ENCODE data around the gene CAMK1D. TPM values are rescaled to one million over a fixed set of nuclear protein-coding genes. Genes with fewer than 3 reads are reported as not detected.

CAMK1D gene
- total RNA-seq, 1 experiment from 2014 or later = 6.3 TPM

GRCh38 chr10:12868229-12868628 is 518.9 kb downstream of the CAMK1D start:
- no peak overlapping the region for H3K9ac ChIP-seq (ENCODE audit: extremely low read depth, insufficient read length, low read length)
- no peaks in the 10 kb centered on the region for H3K27me3 ChIP-seq (ENCODE audit: insufficient read depth, low read length)
- H4K91ac ChIP-seq (ENCODE audit: insufficient read length, low read depth, low read length) = no peak overlapping the region
- Mint-ChIP-seq H3K27ac (no peak overlapping the region), H3K4me1 (no peaks in the 10 kb centered on the region), H3K4me3 (no peak overlapping the region), H3K27me3 (ENCODE audit: low read depth) (no peaks in the 10 kb centered on the region; the same call in 1 of the 2 replicates), H3K9me3 (peaks cover 0 to 2% of the 10 kb centered on the region in 2 experiments; a peak in 1 of 5 replicates), H3K36me3 (ENCODE audit: insufficient read depth in 1 of 3, low read depth in 3 of 3) (no peaks in the 10 kb centered on the region)
- no peak overlapping the region for H3T11ph ChIP-seq (ENCODE audit: low read length)
- H3K56ac ChIP-seq (ENCODE audit: insufficient read length, low read depth, low read length) = no peak overlapping the region
- H2BK120ac ChIP-seq (ENCODE audit: low read depth, low read length, poor library complexity, severe bottlenecking) = no peak overlapping the region
- no peak overlapping the region for H3K23ac ChIP-seq (ENCODE audit: insufficient read length, low read depth, low read length)
- H3K18ac ChIP-seq (ENCODE audit: insufficient read length, low read depth, low read length) = no peak overlapping the region
- DNase-seq = no peak
- no peak overlapping the region for H2BK15ac ChIP-seq (ENCODE audit: low read depth, low read length)
- H2AK5ac ChIP-seq (ENCODE audit: insufficient read length, low read length) = no peak overlapping the region
- H2BK20ac ChIP-seq (ENCODE audit: low read depth, low read length, poor library complexity, severe bottlenecking) = no peak overlapping the region
- no peaks in the 10 kb centered on the region for H3K4me1 ChIP-seq (ENCODE audit: insufficient read depth, low read length)
- no peak overlapping the region for H2BK5ac ChIP-seq (ENCODE audit: insufficient read length, low read length)
- H4K20me1 ChIP-seq (ENCODE audit: control insufficient read depth, insufficient read depth, insufficient read length) = no peaks in the 10 kb centered on the region
- H2BK12ac ChIP-seq (ENCODE audit: insufficient read length, low read depth, low read length) = no peak overlapping the region
- no peak overlapping the region for H4K8ac ChIP-seq (replicated peaks; ENCODE audit: insufficient read length, low read depth, low read length)
- no peak overlapping the region for H2AFZ ChIP-seq (ENCODE audit: low read length)
- no CpG with 5 or more reads among the region's 5 CpGs for WGBS (ENCODE audit: extremely low coverage, insufficient read length, low lambda C conversion rate)
- H3K9me3 ChIP-seq (ENCODE audit: control insufficient read depth, low read depth, low read length) = no peaks in the 10 kb centered on the region
- H3K23me2 ChIP-seq (ENCODE audit: insufficient read length, low read depth, low read length, poor library complexity, severe bottlenecking) = no peaks in the 10 kb centered on the region
- H3K4ac ChIP-seq (ENCODE audit: low read depth, low read length) = no peak overlapping the region
- H3K4me2 ChIP-seq (ENCODE audit: insufficient read depth, insufficient read length, low read length) = no peak overlapping the region
- no peak overlapping the region for H3K14ac ChIP-seq (ENCODE audit: insufficient read depth, low read length)
- TF ChIP-seq CTCF (conservative IDR thresholded peaks at IDR 0.05) = no peak
- H3K79me2 ChIP-seq (ENCODE audit: insufficient read depth, low read length) = no peaks in the 10 kb centered on the region
- H3K27ac ChIP-seq (ENCODE audit: insufficient read length, low read depth, low read length) = no peak overlapping the region
- H4K5ac ChIP-seq (ENCODE audit: insufficient read length, low read depth, low read length) = no peak overlapping the region
- no peaks in the 10 kb centered on the region for H3K79me1 ChIP-seq (ENCODE audit: insufficient read depth, low read depth, low read length, poor library complexity, severe bottlenecking)

All from H9 (cell line).